CD14-positive monocyte (primary cell): Measurements from ENCODE around the gene FANCI. TPM values are rescaled to one million over a fixed set of nuclear protein-coding genes. Genes with fewer than 3 reads are reported as not detected.
A peak's percentile ranks its signal among the peaks of the same experiment; 100 is the strongest.

Source experiments
- DNase-seq, 3 donors: peaks; one replicate each; pipeline ENCODE4 v3.0.0-alpha.2; 2011 to 2022
- H2AFZ ChIP-seq: 2 replicates; pipeline ENCODE4 v1.6.0; 2012; ENCODE audit warnings: mild to moderate bottlenecking, low read depth, low read length, inconsistent platforms; ENCODE audit not compliant: insufficient read depth, poor library complexity, severe bottlenecking
- H3K27ac ChIP-seq, 2 donors: 1 replicate in 1 of 2; 2 replicates in 1 of 2; pipeline ENCODE4 v1.5.1; 2012 to 2013; ENCODE audit warnings: low read length in 2 of 2, control low read depth in 1 of 2, inconsistent platforms in 1 of 2, low read depth in 1 of 2, mild to moderate bottlenecking in 1 of 2
- H3K27me3 ChIP-seq, 2 donors: one replicate each; pipeline versions ENCODE4 v1.6.0 to v1.6.1; 2011 to 2013; ENCODE audit warnings: low read length in 2 of 2; ENCODE audit not compliant: control insufficient read depth in 2 of 2, insufficient read depth in 2 of 2
- H3K36me3 ChIP-seq, 2 donors: replicated peaks in 1 of 2; 1 replicate in 1 of 2; 2 replicates in 1 of 2; pipeline versions ENCODE4 v1.5.1 to v1.6.1; 2012 to 2013; ENCODE audit warnings: low read length in 2 of 2, control low read depth in 1 of 2, inconsistent platforms in 1 of 2, mild to moderate bottlenecking in 1 of 2; ENCODE audit not compliant: insufficient read depth in 2 of 2, control insufficient read depth in 1 of 2
- H3K4me1 ChIP-seq, 2 donors: 1 replicate in 1 of 2; 2 replicates in 1 of 2; pipeline versions ENCODE4 v1.5.1 to v1.6.1; 2012 to 2013; ENCODE audit warnings: low read length in 2 of 2, control low read depth in 1 of 2, inconsistent platforms in 1 of 2, mild to moderate bottlenecking in 1 of 2, moderate library complexity in 1 of 2; ENCODE audit not compliant: insufficient read depth in 2 of 2, control insufficient read depth in 1 of 2
- H3K4me2 ChIP-seq: replicated peaks from 2 replicates; pipeline ENCODE3; 2012; ENCODE audit warnings: low read length, moderate library complexity, mild to moderate bottlenecking; ENCODE audit not compliant: poor library complexity, severe bottlenecking; ENCODE audit errors: extremely low read depth
- H3K4me3 ChIP-seq, 3 experiments: fragments of 200-600 bp in 1 of 3; sonication (generic) in 1 of 3; replicated peaks in 1 of 3; 1 replicate in 2 of 3; 2 replicates in 1 of 3; pipeline ENCODE4 v1.5.1; 2011 to 2013; ENCODE audit warnings: low read length in 3 of 3, mild to moderate bottlenecking in 3 of 3, control low read depth in 2 of 3, low read depth in 2 of 3, inconsistent platforms in 1 of 3, moderate library complexity in 1 of 3
- H3K79me2 ChIP-seq: 2 replicates; pipeline ENCODE4 v1.6.0; 2012; ENCODE audit warnings: mild to moderate bottlenecking, control low read depth, inconsistent platforms, low read length, moderate library complexity; ENCODE audit not compliant: insufficient read depth
- H3K9ac ChIP-seq: 2 replicates; pipeline ENCODE4 v1.6.0; 2017; ENCODE audit warnings: low read length, mild to moderate bottlenecking; ENCODE audit not compliant: insufficient read depth, poor library complexity, severe bottlenecking
- H3K9me3 ChIP-seq, 2 donors: replicated peaks in 1 of 2; 1 replicate in 1 of 2; 2 replicates in 1 of 2; pipeline versions ENCODE4 v1.5.1 to v1.6.1; 2012 to 2013; ENCODE audit warnings: low read length in 2 of 2, control low read depth in 1 of 2; ENCODE audit not compliant: control insufficient read depth in 1 of 2, insufficient read depth in 1 of 2
- H4K20me1 ChIP-seq: 2 replicates; pipeline ENCODE4 v1.6.0; 2012; ENCODE audit warnings: mild to moderate bottlenecking, low read length, control low read depth, moderate library complexity; ENCODE audit not compliant: insufficient read depth
- H3K27ac Mint-ChIP-seq, 7 donors: one replicate each; pipeline ENCODE4 v1.8.0; 2020; ENCODE audit warnings: mild to moderate bottlenecking in 7 of 7, mixed read lengths in 7 of 7, moderate library complexity in 6 of 7, inconsistent platforms in 2 of 7
- H3K27me3 Mint-ChIP-seq, 3 donors: one replicate each; pipeline ENCODE4 v1.8.0; 2021 to 2022; ENCODE audit warnings: low read depth in 3 of 3, mild to moderate bottlenecking in 3 of 3, mixed read lengths in 3 of 3, moderate library complexity in 3 of 3, inconsistent platforms in 1 of 3
- H3K36me3 Mint-ChIP-seq, 2 donors: one replicate each; pipeline ENCODE4 v1.8.0; 2020; ENCODE audit warnings: mixed read lengths in 2 of 2, inconsistent platforms in 1 of 2, mild to moderate bottlenecking in 1 of 2
- H3K4me1 Mint-ChIP-seq: one replicate; pipeline ENCODE4 v1.8.0; 2020; ENCODE audit warnings: mild to moderate bottlenecking, mixed read lengths
- H3K4me3 Mint-ChIP-seq, 2 donors: one replicate each; pipeline ENCODE4 v1.8.0; 2020; ENCODE audit warnings: mild to moderate bottlenecking in 2 of 2, mixed read lengths in 2 of 2, moderate library complexity in 1 of 2
- H3K9me3 Mint-ChIP-seq, 7 donors: one replicate each; pipeline ENCODE4 v1.8.0; 2020 to 2022; ENCODE audit warnings: mixed read lengths in 7 of 7, mild to moderate bottlenecking in 6 of 7, moderate library complexity in 6 of 7, inconsistent platforms in 2 of 7
- WGBS: methylation state at CpG from one replicate; pipeline ENCODE4 v1.1.5; 2013; ENCODE audit warnings: missing lambda C conversion rate; ENCODE audit not compliant: insufficient coverage; 5-methylcytosine and 5-hydroxymethylcytosine counted together
- intact Hi-C, 2 donors: fragments of 100-400 bp; cut with micrococcal nuclease; formaldehyde crosslinking; loops; one replicate each; pipeline versions ENCODE4 v1.15.0 to v1.15.1; 2023
- polyA plus RNA-seq, 3 donors: library from polyadenylated mRNA; depleted of rRNA in 1 of 3; unstranded in 2 of 3; stranded (reverse) in 1 of 3; fragments of 300-500 nt in 2 of 3; fragments of >200 nt in 1 of 3; fragmentation: Illumina TruSeq in 2 of 3; gene quantifications; 1 replicate in 2 of 3; 2 replicates in 1 of 3; pipeline ENCODE4 v1.2.3, GENCODE V29; 2012 to 2021
- TF ChIP-seq, protein P1 (sequence below): fragments of 200-600 bp; IDR thresholded peaks from one replicate; pipeline ENCODE4 v1.8.0; 2022; ENCODE audit warnings: antibody characterized with exemption, mild to moderate bottlenecking

FANCI gene
- polyA plus RNA-seq, 3 donors = 1.4 to 2.6 (median 1.5) TPM

DNA sequence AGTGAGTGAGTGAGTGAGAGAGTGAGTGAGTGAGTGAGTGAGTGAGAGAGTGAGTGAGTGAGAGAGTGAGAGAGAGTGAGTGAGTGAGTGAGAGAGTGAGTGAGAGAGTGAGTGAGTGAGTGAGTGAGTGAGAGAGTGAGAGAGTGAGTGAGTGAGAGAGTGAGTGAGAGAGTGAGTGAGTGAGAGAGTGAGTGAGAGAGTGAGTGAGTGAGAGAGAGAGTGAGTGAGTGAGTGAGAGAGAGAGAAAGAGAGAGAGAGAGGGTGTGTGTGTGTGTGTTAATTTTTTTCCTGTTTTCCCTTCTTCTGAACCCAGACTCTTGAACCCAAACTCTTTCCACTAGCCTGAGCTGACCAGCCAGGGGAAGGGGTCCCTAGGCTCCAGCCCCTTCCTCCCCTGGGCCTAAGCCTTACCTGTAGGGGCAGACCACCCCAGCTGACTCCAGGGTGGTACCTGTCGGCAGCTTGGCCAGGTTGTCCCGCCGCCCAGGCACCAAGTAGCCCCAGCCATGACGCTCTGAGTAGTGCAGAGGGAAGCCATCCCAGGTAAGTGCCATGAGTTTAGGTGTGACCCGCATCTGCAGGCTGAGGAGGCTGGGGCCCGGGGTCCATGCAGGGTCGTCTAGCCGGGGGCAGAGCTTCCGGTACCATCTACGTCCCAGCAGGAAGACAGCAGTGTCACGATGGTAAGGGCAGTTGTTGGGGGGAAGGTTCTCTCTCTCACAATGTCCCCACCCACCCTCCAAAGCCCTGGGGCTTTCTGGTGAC, 81.4 kb downstream of the FANCI start:
- peaks cover 36% of the 10 kb centered on the region for H3K79me2 ChIP-seq

GRCh38 chr15:89326316-89326715, 82.5 kb downstream of the FANCI start:
- H3K4me3 Mint-ChIP-seq = no peak overlapping the region
- no peaks in the 10 kb centered on the region for H3K27me3 ChIP-seq
- intact Hi-C loops = no loop called here
- no peaks in the 10 kb centered on the region for H3K9me3 ChIP-seq
- TF ChIP-seq, protein P1, sequence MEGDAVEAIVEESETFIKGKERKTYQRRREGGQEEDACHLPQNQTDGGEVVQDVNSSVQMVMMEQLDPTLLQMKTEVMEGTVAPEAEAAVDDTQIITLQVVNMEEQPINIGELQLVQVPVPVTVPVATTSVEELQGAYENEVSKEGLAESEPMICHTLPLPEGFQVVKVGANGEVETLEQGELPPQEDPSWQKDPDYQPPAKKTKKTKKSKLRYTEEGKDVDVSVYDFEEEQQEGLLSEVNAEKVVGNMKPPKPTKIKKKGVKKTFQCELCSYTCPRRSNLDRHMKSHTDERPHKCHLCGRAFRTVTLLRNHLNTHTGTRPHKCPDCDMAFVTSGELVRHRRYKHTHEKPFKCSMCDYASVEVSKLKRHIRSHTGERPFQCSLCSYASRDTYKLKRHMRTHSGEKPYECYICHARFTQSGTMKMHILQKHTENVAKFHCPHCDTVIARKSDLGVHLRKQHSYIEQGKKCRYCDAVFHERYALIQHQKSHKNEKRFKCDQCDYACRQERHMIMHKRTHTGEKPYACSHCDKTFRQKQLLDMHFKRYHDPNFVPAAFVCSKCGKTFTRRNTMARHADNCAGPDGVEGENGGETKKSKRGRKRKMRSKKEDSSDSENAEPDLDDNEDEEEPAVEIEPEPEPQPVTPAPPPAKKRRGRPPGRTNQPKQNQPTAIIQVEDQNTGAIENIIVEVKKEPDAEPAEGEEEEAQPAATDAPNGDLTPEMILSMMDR = no peak
- H3K4me2 ChIP-seq = no peak overlapping the region
- peak overlapping the region in 3 of 7 donors; percentile 15 to 53 (median 37) for H3K27ac Mint-ChIP-seq
- no peaks in the 10 kb centered on the region for H3K9me3 Mint-ChIP-seq
- H3K9ac ChIP-seq = no peak overlapping the region
- peaks cover 99 to 100% of the 10 kb centered on the region in 2 donors for H3K36me3 ChIP-seq
- peaks cover 95 to 99% of the 10 kb centered on the region in 2 donors for H3K36me3 Mint-ChIP-seq
- H3K27ac ChIP-seq = no peak overlapping the region
- 100% methylated on average over 2 of the region's 6 CpGs for WGBS
- peaks cover 6% of the 10 kb centered on the region for H3K4me1 Mint-ChIP-seq
- peaks cover 0 to 3% (median 0%) of the 10 kb centered on the region in 3 donors for H3K27me3 Mint-ChIP-seq
- no peak for DNase-seq
- H3K79me2 ChIP-seq = peaks cover 47% of the 10 kb centered on the region
- H2AFZ ChIP-seq = no peak overlapping the region
- H3K4me1 ChIP-seq = peaks cover 0 to 4% of the 10 kb centered on the region in 2 donors
- no peak overlapping the region for H3K4me3 ChIP-seq
- peaks cover 99% of the 10 kb centered on the region for H4K20me1 ChIP-seq

More for the DNA sequence above, 81.4 kb downstream of the FANCI start:
- TF ChIP-seq, protein P1 = no peak
- WGBS = 100% methylated on average over 5 of the region's 11 CpGs
- Histone ChIP-seq H3K27ac (no peak overlapping the region), H2AFZ (no peak overlapping the region), H4K20me1 (peaks cover 99% of the 10 kb centered on the region), H3K4me2 (no peak overlapping the region), H3K9ac (no peak overlapping the region), H3K9me3 (no peaks in the 10 kb centered on the region), H3K27me3 (no peaks in the 10 kb centered on the region), H3K4me3 (no peak overlapping the region), H3K4me1 (no peaks in the 10 kb centered on the region), H3K36me3 (peaks cover 100% of the 10 kb centered on the region in 2 donors)
- intact Hi-C loops = no loop called here
- Mint-ChIP-seq H3K9me3 (no peaks in the 10 kb centered on the region), H3K4me1 (no peaks in the 10 kb centered on the region), H3K36me3 (peaks cover 95 to 99% of the 10 kb centered on the region in 2 donors), H3K27me3 (peaks cover 0 to 3% (median 0%) of the 10 kb centered on the region in 3 donors), H3K4me3 (no peak overlapping the region), H3K27ac (peak overlapping the region in 4 of 7 donors; percentile 3 to 41 (median 16))
- no peak for DNase-seq
